HepG2 (cell line): ENCODE measurements around the gene CD7. TPM values are rescaled to one million over a fixed set of nuclear protein-coding genes. Genes with fewer than 3 reads are reported as not detected.

Source experiments
- ATAC-seq: fragments of 200-7000 bp; cut with Tn5 transposase; 3 replicates; pipeline ENCODE4 v1.9.1; 2020; ENCODE audit warnings: mild to moderate bottlenecking, moderate library complexity
- BruUV-seq: library from RNA; stranded (reverse); fragments of 400-500 nt; replicated peaks from 2 replicates; lab custom pipeline; 2021; lab: Mats Ljungman, UMichigan
- CTCF ChIA-PET: fragments of 300-600 bp; formaldehyde crosslinking; extraction: SDS; loops from one replicate; lab custom pipeline; 2021; ENCODE audit warnings: low total read pairs, inconsistent platforms, low intra/inter-chr PET ratio; lab: Yijun Ruan, JAX
- POLR2A ChIA-PET: fragments of 350-600 bp; sonication (Branson Sonifier 250); formaldehyde crosslinking; loops from one replicate; lab custom pipeline; 2020; ENCODE audit warnings: antibody characterized with exemption, inconsistent platforms; lab: Yijun Ruan, JAX
- DNase-seq: peaks from one replicate; pipeline ENCODE4 v3.0.0-alpha.2; 2015; ENCODE audit warnings: low spot score
- FAIRE-seq: peaks from 3 replicates; lab custom pipeline; 2011; peaks lifted over from hg19 to GRCh38; lab: Jason Lieb, UNC
- H2AFZ ChIP-seq: one replicate; pipeline ENCODE4 v1.6.1; 2011; ENCODE audit warnings: low read length, inconsistent platforms
- H3K27ac ChIP-seq: fragments of 300-600 bp; 3 replicates; pipeline ENCODE4 v1.8.0; 2011; ENCODE audit warnings: mixed run types, mild to moderate bottlenecking, mixed read lengths, low read length, inconsistent platforms; ENCODE audit not compliant: insufficient read depth; ENCODE audit errors: extremely low read length
- H3K27me3 ChIP-seq, 2 experiments: fragments of 200-600 bp in 1 of 2; 2 replicates in 1 of 2; 3 replicates in 1 of 2; pipeline versions ENCODE4 v1.6.0 to v1.8.0; 2011; ENCODE audit warnings: low read length in 2 of 2, mild to moderate bottlenecking in 2 of 2, moderate library complexity in 2 of 2, inconsistent platforms in 1 of 2; ENCODE audit not compliant: insufficient read depth in 2 of 2, control insufficient read depth in 1 of 2
- H3K36me3 ChIP-seq, 2 experiments: fragments of 200-600 bp in 1 of 2; replicated peaks in 1 of 2; 2 replicates in 1 of 2; 3 replicates in 1 of 2; pipeline versions ENCODE4 v1.5.1 to v1.8.0; 2011; ENCODE audit warnings: low read length in 2 of 2, inconsistent platforms in 1 of 2; ENCODE audit not compliant: insufficient read depth in 2 of 2, control insufficient read depth in 1 of 2
- H3K4me1 ChIP-seq: 2 replicates; pipeline ENCODE4 v1.5.1; 2012; ENCODE audit warnings: low read length, inconsistent platforms; ENCODE audit not compliant: insufficient read depth
- H3K4me2 ChIP-seq: 2 replicates; pipeline ENCODE4 v1.6.0; 2011; ENCODE audit warnings: low read depth, low read length, inconsistent platforms
- H3K4me3 ChIP-seq, 3 experiments: fragments of 200-600 bp in 1 of 3; sonication (generic), shearing (Covaris generic) in 1 of 3; replicated peaks in 1 of 3; 2 replicates each; pipeline ENCODE4 v1.5.1; 2011 to 2016; ENCODE audit warnings: low read length in 3 of 3, inconsistent platforms in 2 of 3, low read depth in 2 of 3, mild to moderate bottlenecking in 2 of 3, control low read depth in 1 of 3, mixed read lengths in 1 of 3; ENCODE audit not compliant: insufficient read depth in 1 of 3
- H3K79me2 ChIP-seq: one replicate; pipeline ENCODE4 v1.6.1; 2011; ENCODE audit warnings: low read length, inconsistent platforms; ENCODE audit not compliant: insufficient read depth
- H3K9ac ChIP-seq: 2 replicates; pipeline ENCODE4 v1.6.0; 2011; ENCODE audit warnings: mild to moderate bottlenecking, low read depth, low read length, inconsistent platforms; ENCODE audit not compliant: insufficient read depth
- H3K9me3 ChIP-seq: 2 replicates; pipeline ENCODE4 v1.5.1; 2012; ENCODE audit warnings: mild to moderate bottlenecking, low read length
- H4K20me1 ChIP-seq: 2 replicates; pipeline ENCODE4 v1.6.0; 2011; ENCODE audit warnings: inconsistent platforms, mild to moderate bottlenecking, low read length, moderate library complexity; ENCODE audit not compliant: insufficient read depth
- CHCHD3 ChIP-seq: sonication (generic); formaldehyde crosslinking; IDR thresholded peaks from 2 replicates; pipeline ENCODE4 v1.8.0; 2022; ENCODE audit warnings: mild to moderate bottlenecking, missing genetic modification reagents, moderate library complexity
- DNMT1 ChIP-seq: sonication (generic); formaldehyde crosslinking; IDR thresholded peaks from 2 replicates; pipeline ENCODE4 v1.5.1; 2020; ENCODE audit warnings: mild to moderate bottlenecking, missing genetic modification reagents
- HMG20B ChIP-seq: conservative IDR thresholded peaks from 2 replicates; pipeline ENCODE4 v1.6.1; 2016; ENCODE audit warnings: missing genetic modification reagents, missing compliant biosample characterization
- MYC ChIP-seq: sonication (generic); formaldehyde crosslinking; IDR thresholded peaks from 2 replicates; pipeline ENCODE4 v1.9.0; 2021; ENCODE audit warnings: missing genetic modification reagents, borderline replicate concordance
- PCBP1 ChIP-seq: fragments of 200-400 bp; formaldehyde crosslinking; IDR thresholded peaks from 2 replicates; pipeline ENCODE4 v1.6.1; 2017; ENCODE audit warnings: mild to moderate bottlenecking, low read depth, low read length, borderline replicate concordance
- ZNF431 ChIP-seq: sonication (generic); formaldehyde crosslinking; IDR thresholded peaks from 2 replicates; pipeline ENCODE4 v1.9.0; 2022; ENCODE audit warnings: missing genetic modification reagents, low read depth, mild to moderate bottlenecking, borderline replicate concordance
- WGBS: methylation state at CpG from one replicate; pipeline ENCODE4 v1.1.6; 2017; ENCODE audit warnings: low lambda C conversion rate; 5-methylcytosine and 5-hydroxymethylcytosine counted together
- in situ Hi-C: cut with HindIII; loops from 2 replicates; pipeline ENCODE4 v1.10.0; 2017; ENCODE audit warnings: low pct_unique_long_range_greater_than_20kb; ENCODE audit not compliant: extremely low pct_ligation_motif_present
- intact Hi-C: fragments of 100-400 bp; cut with micrococcal nuclease; formaldehyde crosslinking; loops from one replicate; pipeline ENCODE4 v1.10.0; 2022; ENCODE audit not compliant: unreplicated experiment
- polyA plus RNA-seq, 8 experiments: library from polyadenylated mRNA; depleted of rRNA in 3 of 8; stranded (reverse) in 7 of 8; unstranded in 1 of 8; fragments of >200 nt; fragmentation: Illumina TruSeq in 4 of 8; extraction: Trizol in 4 of 8; gene quantifications; 2 replicates each; pipeline versions ENCODE4 v1.2.1 to v1.2.3, GENCODE V29; 2011 to 2016; ENCODE audit warnings: low read depth in 4 of 8, missing spikeins in 1 of 8, mixed read lengths in 1 of 8; ENCODE audit not compliant: insufficient read depth in 1 of 8
- total RNA-seq, 5 experiments: library from RNA; depleted of rRNA; stranded (reverse); fragments of >200 nt; fragmentation: Illumina TruSeq; extraction: Trizol; gene quantifications; 2 replicates each; pipeline ENCODE4 v1.2.3, GENCODE V29; 2016; ENCODE audit warnings: low read depth in 1 of 5
- TF ChIP-seq, protein P1 (sequence below): sonication (generic); formaldehyde crosslinking; IDR thresholded peaks from 2 replicates; pipeline ENCODE4 v1.5.0; 2020; ENCODE audit warnings: missing genetic modification reagents
- TF ChIP-seq, protein P2 (sequence below): sonication (generic); formaldehyde crosslinking; IDR thresholded peaks from 2 replicates; pipeline ENCODE4 v1.9.0; 2021; ENCODE audit warnings: missing genetic modification reagents, borderline replicate concordance

CD7 gene
- total and polyA plus RNA-seq, 2 of the 13 experiments (the other 11 are each of a cell fraction or from before 2014, with no cell fraction given) = 67.6 to 76.4 TPM

DNA sequence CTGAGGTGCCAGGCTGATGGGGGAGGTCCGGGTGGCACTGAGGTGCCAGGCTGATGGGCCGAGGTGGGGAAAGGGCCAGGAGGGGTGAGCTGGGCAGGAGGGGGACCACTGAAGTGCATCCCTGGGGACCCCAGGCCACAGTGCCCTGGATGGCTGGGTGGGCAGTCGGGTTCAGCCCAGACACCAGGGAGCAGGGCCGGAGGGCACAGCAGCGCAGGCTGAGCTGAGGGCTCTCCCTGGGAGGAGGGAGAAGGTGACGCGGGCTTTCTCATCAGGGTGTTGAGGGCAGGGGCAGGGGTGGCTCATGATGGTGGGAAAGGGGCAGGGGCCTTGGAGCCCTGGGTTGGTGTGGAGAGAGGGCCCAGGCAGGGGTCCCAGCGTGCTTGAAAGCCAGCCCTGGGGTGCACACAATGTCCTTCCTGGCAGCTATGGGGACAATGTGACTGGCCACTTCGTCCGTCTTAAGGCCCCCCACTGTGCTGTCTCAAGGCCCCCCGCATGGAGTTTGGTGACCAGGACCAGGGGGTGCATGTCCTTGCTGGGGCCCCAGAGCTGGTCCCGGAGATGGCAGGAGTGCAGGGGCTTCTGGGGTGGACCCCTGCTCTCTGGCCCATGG is 16.0 kb downstream of the CD7 start:
- intact Hi-C loops = loop anchor here (2.0 to 5.0 kb wide), 3 partner anchors 19 to 49 kb away; no protein-coding TSS in a partner anchor
- H3K27ac ChIP-seq = no peak overlapping the region
- WGBS = 73% methylated on average over 10 of the region's 12 CpGs

More for the DNA sequence above, 16.0 kb downstream of the CD7 start:
- Histone ChIP-seq H3K4me1 (peaks cover 96% of the 10 kb centered on the region), H4K20me1 (no peaks in the 10 kb centered on the region), H3K36me3 (no peaks in the 10 kb centered on the region), H3K27me3 (no peaks in the 10 kb centered on the region), H3K4me3 (peak overlapping the region in 1 of 3 experiments; percentile 3; a peak in 1 of 6 replicates), H3K4me2 (peak overlapping the region; percentile 14; the same call in 1 of the 2 replicates), H2AFZ (no peak overlapping the region), H3K9me3 (no peaks in the 10 kb centered on the region), H3K9ac (no peak overlapping the region), H3K79me2 (no peaks in the 10 kb centered on the region)
- POLR2A ChIA-PET = interaction anchor here (1.2 to 12.8 kb wide), 11 partner anchors 8 to 71 kb away, joined by 3 to 270 read pairs (median 15); partner anchors contain the start of genes CD7, CSNK1D and SECTM1
- no TSS peak for BruUV-seq
- in situ Hi-C loops = no loop called here
- DNase-seq (no peak), FAIRE-seq (no peak), ATAC-seq (no peak)
- CTCF ChIA-PET = interaction anchor here (1.0 to 2.7 kb wide), 2 partner anchors 14 to 20 kb away, joined by 3 to 26 read pairs; no protein-coding TSS in a partner anchor
- TF ChIP-seq, protein P1, sequence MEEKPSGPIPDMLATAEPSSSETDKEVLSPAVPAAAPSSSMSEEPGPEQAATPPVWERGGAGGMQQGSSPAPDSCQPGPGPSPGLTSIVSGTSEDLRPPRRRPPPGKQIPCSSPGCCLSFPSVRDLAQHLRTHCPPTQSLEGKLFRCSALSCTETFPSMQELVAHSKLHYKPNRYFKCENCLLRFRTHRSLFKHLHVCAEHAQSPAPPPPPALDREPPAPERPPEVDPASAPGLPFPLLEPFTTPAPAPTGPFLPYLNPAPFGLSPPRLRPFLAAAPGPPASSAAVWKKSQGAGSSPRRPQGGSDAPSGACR = no peak
- TF ChIP-seq MYC (CRISPR knock-in tag) (0 out of 2 replicates have a peak, but pooled peaks have one; percentile 17), DNMT1 (CRISPR knock-in tag) (0 out of 2 replicates have a peak, but pooled peaks have one; percentile 0), HMG20B (CRISPR knock-in tag) (no peak), ZNF431 (CRISPR knock-in tag) (0 out of 2 replicates have a peak, but pooled peaks have one; percentile 9), PCBP1 (peak; percentile 81; the same call in 1 of the 2 replicates), CHCHD3 (CRISPR knock-in tag) (0 out of 2 replicates have a peak, but pooled peaks have one; percentile 42)
- TF ChIP-seq, protein P2, sequence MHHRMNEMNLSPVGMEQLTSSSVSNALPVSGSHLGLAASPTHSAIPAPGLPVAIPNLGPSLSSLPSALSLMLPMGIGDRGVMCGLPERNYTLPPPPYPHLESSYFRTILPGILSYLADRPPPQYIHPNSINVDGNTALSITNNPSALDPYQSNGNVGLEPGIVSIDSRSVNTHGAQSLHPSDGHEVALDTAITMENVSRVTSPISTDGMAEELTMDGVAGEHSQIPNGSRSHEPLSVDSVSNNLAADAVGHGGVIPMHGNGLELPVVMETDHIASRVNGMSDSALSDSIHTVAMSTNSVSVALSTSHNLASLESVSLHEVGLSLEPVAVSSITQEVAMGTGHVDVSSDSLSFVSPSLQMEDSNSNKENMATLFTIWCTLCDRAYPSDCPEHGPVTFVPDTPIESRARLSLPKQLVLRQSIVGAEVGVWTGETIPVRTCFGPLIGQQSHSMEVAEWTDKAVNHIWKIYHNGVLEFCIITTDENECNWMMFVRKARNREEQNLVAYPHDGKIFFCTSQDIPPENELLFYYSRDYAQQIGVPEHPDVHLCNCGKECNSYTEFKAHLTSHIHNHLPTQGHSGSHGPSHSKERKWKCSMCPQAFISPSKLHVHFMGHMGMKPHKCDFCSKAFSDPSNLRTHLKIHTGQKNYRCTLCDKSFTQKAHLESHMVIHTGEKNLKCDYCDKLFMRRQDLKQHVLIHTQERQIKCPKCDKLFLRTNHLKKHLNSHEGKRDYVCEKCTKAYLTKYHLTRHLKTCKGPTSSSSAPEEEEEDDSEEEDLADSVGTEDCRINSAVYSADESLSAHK (CRISPR knock-in tag) = peak; percentile 96; the same call in 1 of the 2 replicates
- TF ChIP-seq, all 625 proteins: peak for 6
